ENCODE measurements around the gene PKD1. TPM values are rescaled to one million over a fixed set of nuclear protein-coding genes. Genes with fewer than 3 reads are reported as not detected.

PKD1 gene
- total RNA-seq, 4 donors from 2014 or later: 207 to 542 (median 381) TPM

GRCh38 chr16:2039274-2040031 lies 96.2 kb downstream of the PKD1 start:
- peaks cover 0 to 20% (median 0%) of the 10 kb centered on the region in 3 donors for H3K36me3 ChIP-seq
- no peak overlapping the region for H3K4me3 ChIP-seq
- no peaks in the 10 kb centered on the region for H3K27me3 ChIP-seq
- DNase-seq (ENCODE audit: low spot score in 2 of 2): peak; percentile 70 to 72
- TF ChIP-seq EP300 (IDR thresholded peaks at IDR 0.05) (no peak), POLR2A (IDR thresholded peaks at IDR 0.05) (no peak), CTCF (IDR thresholded peaks at IDR 0.05) (no peak)
- peaks cover 0 to 95% (median 67%) of the 10 kb centered on the region in 4 donors for H3K4me1 ChIP-seq
- peak overlapping the region; percentile 67 to 99 (median 88) for H3K27ac ChIP-seq
- no peaks in the 10 kb centered on the region for H3K9me3 ChIP-seq
- 35 to 41% methylated on average over 23 to 28 of the region's 29 CpGs for WGBS, 2 donors

Small RNA genes lying within 50 kb of the gene (small RNA-seq; reads per million reads assigned to genes)
- gene MIR1225 (3.8 reads per million, percentile 79 among the genes with 10 or more reads in this experiment), gene MIR3180-5 (not detected), gene MIR4516 (not detected), gene RF00019 (not detected), gene SNORD60 (not detected)

Other genes with a start within 250 kb of the PKD1 start
- not detected for gene HS3ST6, start 217.5 kb downstream of the PKD1 start, total RNA-seq
- 10 to 100 TPM; 22.5 to 46.1 (median 30.3) TPM for gene MSRB1, start 192.7 kb downstream of the PKD1 start, total RNA-seq
- not detected for gene RPL3L, start 181.2 kb downstream of the PKD1 start, total RNA-seq
- 100 to 1,000 TPM in 2 of 4 donors, 10 to 100 TPM in 2; 86.9 to 136 (median 116) TPM for gene NDUFB10, start 176.4 kb downstream of the PKD1 start, total RNA-seq
- 1,000 to 10,000 TPM; 1,591 to 3,468 (median 1,745) TPM for gene RPS2, start 171.1 kb downstream of the PKD1 start, total RNA-seq
- gene RNF151, start 169.0 kb downstream of the PKD1 start, total RNA-seq: not detected
- gene TBL3, start 163.8 kb downstream of the PKD1 start, total RNA-seq: 10 to 100 TPM; 37.6 to 70.8 (median 46.2) TPM
- gene NOXO1, start 154.4 kb downstream of the PKD1 start, total RNA-seq: 1 to 10 TPM in 1 of 4 donors, not detected in 3; 3.9 TPM
- 10 to 100 TPM; 13.4 to 20.2 (median 18.1) TPM for gene GFER, start 151.7 kb downstream of the PKD1 start, total RNA-seq
- 1 to 10 TPM in 1 of 4 donors, not detected in 3; 3.9 TPM for gene SYNGR3, start 145.9 kb downstream of the PKD1 start, total RNA-seq
- gene ZNF598, start 126.1 kb downstream of the PKD1 start, total RNA-seq: 10 to 100 TPM; 37.0 to 83.1 (median 49.2) TPM
- 1 to 10 TPM in 2 of 4 donors, not detected in 2; 3.0 to 3.1 TPM for gene NPW, start 116.1 kb downstream of the PKD1 start, total RNA-seq
- 10 to 100 TPM; 54.7 to 83.1 (median 64.9) TPM for gene NHERF2, start 109.0 kb downstream of the PKD1 start, total RNA-seq
- 10 to 100 TPM; 22.8 to 56.7 (median 28.1) TPM for gene NTHL1, start 88.1 kb downstream of the PKD1 start, total RNA-seq
- gene TSC2, start 87.9 kb downstream of the PKD1 start, total RNA-seq: 100 to 1,000 TPM in 2 of 4 donors, 10 to 100 TPM in 2; 75.4 to 507 (median 111) TPM
- gene RAB26, start 12.7 kb upstream of the PKD1 start, total RNA-seq: not detected
- gene TRAF7, start 19.9 kb upstream of the PKD1 start, total RNA-seq: 10 to 100 TPM; 29.1 to 53.7 (median 38.4) TPM
- under 1 TPM in 3 of 4 donors, not detected in 1; 0.20 to 0.63 (median 0.30) TPM for gene CASKIN1, start 60.7 kb upstream of the PKD1 start, total RNA-seq
- gene MLST8, start 69.6 kb upstream of the PKD1 start, total RNA-seq: 10 to 100 TPM; 28.8 to 73.8 (median 43.8) TPM
- gene BRICD5, start 75.0 kb upstream of the PKD1 start, total RNA-seq: 100 to 1,000 TPM in 1 of 4 donors, 10 to 100 TPM in 3; 19.8 to 203 (median 24.4) TPM
- 10 to 100 TPM; 13.1 to 27.0 (median 23.2) TPM for gene PGP, start 78.9 kb upstream of the PKD1 start, total RNA-seq
- 10 to 100 TPM; 30.6 to 60.6 (median 45.2) TPM for gene E4F1, start 87.7 kb upstream of the PKD1 start, total RNA-seq
- gene DNASE1L2, start 100.5 kb upstream of the PKD1 start, total RNA-seq: 1 to 10 TPM in 1 of 4 donors, under 1 TPM in 3; 0.39 to 5.4 (median 0.64) TPM
- gene ECI1, start 115.7 kb upstream of the PKD1 start, total RNA-seq: 10 to 100 TPM; 74.3 to 94.7 (median 81.5) TPM
- gene RNPS1, start 132.2 kb upstream of the PKD1 start, total RNA-seq: 100 to 1,000 TPM; 101 to 127 (median 114) TPM
- 10 to 100 TPM; 14.9 to 22.2 (median 15.8) TPM for gene ABCA3, start 204.8 kb upstream of the PKD1 start, total RNA-seq